GM12872 (cell line): ENCODE results near the gene EMP2.

ENCODE experiments used
- CTCF ChIP-seq: IDR thresholded peaks from 3 replicates; pipeline ENCODE4 v1.5.1; 2011; ENCODE audit warnings: low read depth, mild to moderate bottlenecking, low read length, moderate library complexity; ENCODE audit not compliant: insufficient read depth

The EMP2 gene

GRCh38 chr16:10561425-10561824, 19.0 kb downstream of the EMP2 start:
- TF ChIP-seq CTCF = no peak

- TF ChIP-seq CTCF = no peak
These were observed 19.4 kb downstream of the EMP2 start for GRCh38 chr16:10561001-10561400.

- TF ChIP-seq CTCF = no peak
These were observed 21.4 kb downstream of the EMP2 start for GRCh38 chr16:10558746-10559641.

- no peak for TF ChIP-seq CTCF
These were observed 22.1 kb downstream of the EMP2 start for GRCh38 chr16:10558305-10558704.

- TF ChIP-seq CTCF = no peak
These were observed 22.6 kb downstream of the EMP2 start for GRCh38 chr16:10557750-10558149.

GRCh38 chr16:10556236-10556635, 24.2 kb downstream of the EMP2 start:
- no peak for TF ChIP-seq CTCF

GRCh38 chr16:10554569-10554968, 25.8 kb downstream of the EMP2 start:
- no peak for TF ChIP-seq CTCF
